ENCODE results near the gene FOXC2.

Gene FOXC2

DNA sequence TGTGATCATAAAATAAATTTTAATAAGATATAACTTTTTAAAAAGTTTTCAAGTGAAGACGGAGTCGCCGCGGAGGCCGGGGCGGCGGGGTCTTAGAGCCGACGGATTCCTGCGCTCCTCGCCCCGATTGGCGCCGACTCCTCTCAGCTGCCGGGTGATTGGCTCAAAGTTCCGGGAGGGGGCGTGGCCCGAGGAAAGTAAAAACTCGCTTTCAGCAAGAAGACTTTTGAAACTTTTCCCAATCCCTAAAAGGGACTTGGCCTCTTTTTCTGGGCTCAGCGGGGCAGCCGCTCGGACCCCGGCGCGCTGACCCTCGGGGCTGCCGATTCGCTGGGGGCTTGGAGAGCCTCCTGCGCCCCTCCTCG lies at the start of gene FOXC2:
TSS of gene FOXC2 (plus strand) at position 229 of the 365 bp plus-strand sequence. CDS start 507 bp downstream, outside the sequence.
- Histone ChIP-seq H3K36me3 (ENCODE audit: insufficient read depth, low read depth, low read length) (no peaks in the 10 kb centered on the region), H3K27me3 (ENCODE audit: insufficient read depth, low read length) (peaks cover 98% of the 10 kb centered on the region), H3K27ac (ENCODE audit: low read length) (no peak within 1 kb of the TSS), H3K9me3 (ENCODE audit: insufficient read depth, low read depth, low read length) (no peaks in the 10 kb centered on the region; the same call in 1 of the 2 replicates), H3K4me1 (ENCODE audit: insufficient read depth, low read length) (peaks cover 9% of the 10 kb centered on the region; the same call in 1 of the 2 replicates), H3K9ac (ENCODE audit: low read depth, low read length) (no peak within 1 kb of the TSS), H3K4me3 (ENCODE audit: low read length) (peak within 1 kb of the TSS; percentile 54; the same call in 1 of the 2 replicates)

DNA sequence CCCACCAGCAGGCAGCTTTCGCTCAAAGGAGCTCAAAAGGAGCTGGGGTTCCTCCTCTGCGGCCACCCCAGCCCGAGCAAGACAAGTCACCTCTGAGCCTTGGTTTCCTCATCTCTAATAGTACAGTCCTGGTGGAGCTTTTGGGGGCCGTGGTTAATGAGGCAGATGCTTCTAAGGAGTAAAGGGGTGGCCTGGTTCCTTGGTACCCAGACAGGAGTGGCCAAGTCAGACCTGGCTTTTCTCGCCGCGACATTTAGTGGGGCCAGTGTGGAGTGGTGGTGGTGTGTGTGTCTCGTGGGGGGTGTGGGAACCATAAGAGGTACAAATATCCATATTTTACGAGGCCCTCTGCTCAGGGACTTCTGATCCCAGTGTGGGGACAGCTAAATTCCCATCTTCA lies 49.6 kb upstream of the FOXC2 start:
- Histone ChIP-seq H3K36me3 (ENCODE audit: insufficient read depth, low read depth, low read length) (no peaks in the 10 kb centered on the region), H3K27me3 (ENCODE audit: insufficient read depth, low read length) (peaks cover 98% of the 10 kb centered on the region), H3K9me3 (ENCODE audit: insufficient read depth, low read depth, low read length) (peaks cover 5% of the 10 kb centered on the region; the same call in 1 of the 2 replicates), H3K27ac (ENCODE audit: low read length) (no peak overlapping the region), H3K9ac (ENCODE audit: low read depth, low read length) (no peak overlapping the region), H3K4me1 (ENCODE audit: insufficient read depth, low read length) (peaks cover 6% of the 10 kb centered on the region; the same call in 1 of the 2 replicates), H3K4me3 (ENCODE audit: low read length) (no peak overlapping the region)

DNA sequence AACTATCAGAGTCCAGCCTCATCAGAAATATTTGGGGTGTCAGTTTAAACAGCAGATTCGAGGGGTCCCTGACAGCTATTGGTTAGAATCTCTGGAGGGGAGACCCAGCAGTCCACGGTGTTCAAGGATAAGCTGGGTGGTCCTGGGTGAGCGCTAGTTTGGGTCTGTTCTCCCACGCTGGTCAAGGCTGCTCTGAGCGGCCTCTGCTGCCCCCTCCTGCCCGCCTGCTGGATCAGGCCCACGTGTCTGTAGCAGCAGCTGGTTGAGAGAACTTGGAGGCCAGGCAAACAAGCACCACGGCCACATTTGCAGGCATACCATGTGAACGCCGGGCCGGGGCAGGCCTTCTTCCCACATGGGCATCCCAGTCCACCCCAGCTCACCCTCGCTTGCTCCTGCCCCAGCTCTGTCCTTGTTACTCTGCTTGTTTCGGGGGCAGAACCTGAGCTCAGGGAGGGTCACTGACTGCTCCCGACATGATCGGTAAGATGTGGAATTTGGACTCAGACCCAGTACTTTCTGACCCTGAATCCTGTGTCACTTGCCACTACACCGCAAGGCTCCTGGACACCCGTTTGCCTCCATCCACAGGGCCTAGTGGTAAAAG lies 48.9 kb upstream of the FOXC2 start:
- Histone ChIP-seq H3K9me3 (ENCODE audit: insufficient read depth, low read depth, low read length) (peaks cover 4% of the 10 kb centered on the region; the same call in 1 of the 2 replicates), H3K4me1 (ENCODE audit: insufficient read depth, low read length) (peaks cover 6% of the 10 kb centered on the region; the same call in 1 of the 2 replicates), H3K9ac (ENCODE audit: low read depth, low read length) (no peak overlapping the region), H3K27ac (ENCODE audit: low read length) (no peak overlapping the region), H3K27me3 (ENCODE audit: insufficient read depth, low read length) (peaks cover 91% of the 10 kb centered on the region), H3K4me3 (ENCODE audit: low read length) (no peak overlapping the region), H3K36me3 (ENCODE audit: insufficient read depth, low read depth, low read length) (no peaks in the 10 kb centered on the region)

DNA sequence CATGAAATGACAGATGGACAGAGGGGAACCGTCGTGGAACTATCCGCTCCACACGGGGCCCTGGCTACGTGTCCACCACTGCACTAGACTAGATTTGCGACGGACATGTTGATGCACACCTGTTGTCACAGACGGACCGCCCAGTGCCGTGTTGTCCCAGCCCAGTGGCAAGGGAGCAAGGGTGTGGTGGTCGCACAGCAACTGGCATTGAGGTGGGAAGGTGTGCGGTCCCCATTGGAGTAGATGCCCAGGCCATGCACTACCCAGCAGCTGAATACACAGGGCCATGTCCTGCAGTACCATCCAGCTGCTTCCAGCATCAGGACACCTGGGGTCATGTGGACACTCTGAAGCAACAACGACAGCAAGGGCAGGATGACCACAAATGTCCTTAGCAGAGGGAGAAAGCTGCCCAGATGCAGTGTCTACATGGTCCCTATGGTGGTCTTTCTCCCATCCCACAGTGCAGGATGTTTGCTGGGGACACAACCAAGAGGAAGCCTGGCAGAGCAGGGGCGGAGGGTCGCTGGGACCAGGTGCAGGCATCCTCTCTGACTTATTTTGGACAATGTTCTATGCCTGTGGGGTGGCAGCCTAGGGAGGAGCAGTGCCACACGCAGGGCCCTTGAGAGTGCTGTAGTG lies 47.5 kb upstream of the FOXC2 start:
- H3K4me3 ChIP-seq (ENCODE audit: low read length), result no peak overlapping the region
- H3K4me1 ChIP-seq (ENCODE audit: insufficient read depth, low read length), result peaks cover 6% of the 10 kb centered on the region; the same call in 1 of the 2 replicates
- peaks cover 77% of the 10 kb centered on the region for H3K27me3 ChIP-seq (ENCODE audit: insufficient read depth, low read length)
- H3K36me3 ChIP-seq (ENCODE audit: insufficient read depth, low read depth, low read length), result no peaks in the 10 kb centered on the region
- H3K9ac ChIP-seq (ENCODE audit: low read depth, low read length), result no peak overlapping the region
- no peak overlapping the region for H3K27ac ChIP-seq (ENCODE audit: low read length)
- no peaks in the 10 kb centered on the region; the same call in 1 of the 2 replicates for H3K9me3 ChIP-seq (ENCODE audit: insufficient read depth, low read depth, low read length)

GRCh38 chr16:86519649-86520316 lies 46.8 kb upstream of the FOXC2 start:
- H3K4me3 ChIP-seq (ENCODE audit: low read length), result no peak overlapping the region
- H3K36me3 ChIP-seq (ENCODE audit: insufficient read depth, low read depth, low read length), result no peaks in the 10 kb centered on the region
- H3K9ac ChIP-seq (ENCODE audit: low read depth, low read length), result no peak overlapping the region
- H3K4me1 ChIP-seq (ENCODE audit: insufficient read depth, low read length), result peaks cover 6% of the 10 kb centered on the region; the same call in 1 of the 2 replicates
- H3K9me3 ChIP-seq (ENCODE audit: insufficient read depth, low read depth, low read length), result no peaks in the 10 kb centered on the region; the same call in 1 of the 2 replicates
- H3K27me3 ChIP-seq (ENCODE audit: insufficient read depth, low read length), result peaks cover 71% of the 10 kb centered on the region
- no peak overlapping the region for H3K27ac ChIP-seq (ENCODE audit: low read length)

DNA sequence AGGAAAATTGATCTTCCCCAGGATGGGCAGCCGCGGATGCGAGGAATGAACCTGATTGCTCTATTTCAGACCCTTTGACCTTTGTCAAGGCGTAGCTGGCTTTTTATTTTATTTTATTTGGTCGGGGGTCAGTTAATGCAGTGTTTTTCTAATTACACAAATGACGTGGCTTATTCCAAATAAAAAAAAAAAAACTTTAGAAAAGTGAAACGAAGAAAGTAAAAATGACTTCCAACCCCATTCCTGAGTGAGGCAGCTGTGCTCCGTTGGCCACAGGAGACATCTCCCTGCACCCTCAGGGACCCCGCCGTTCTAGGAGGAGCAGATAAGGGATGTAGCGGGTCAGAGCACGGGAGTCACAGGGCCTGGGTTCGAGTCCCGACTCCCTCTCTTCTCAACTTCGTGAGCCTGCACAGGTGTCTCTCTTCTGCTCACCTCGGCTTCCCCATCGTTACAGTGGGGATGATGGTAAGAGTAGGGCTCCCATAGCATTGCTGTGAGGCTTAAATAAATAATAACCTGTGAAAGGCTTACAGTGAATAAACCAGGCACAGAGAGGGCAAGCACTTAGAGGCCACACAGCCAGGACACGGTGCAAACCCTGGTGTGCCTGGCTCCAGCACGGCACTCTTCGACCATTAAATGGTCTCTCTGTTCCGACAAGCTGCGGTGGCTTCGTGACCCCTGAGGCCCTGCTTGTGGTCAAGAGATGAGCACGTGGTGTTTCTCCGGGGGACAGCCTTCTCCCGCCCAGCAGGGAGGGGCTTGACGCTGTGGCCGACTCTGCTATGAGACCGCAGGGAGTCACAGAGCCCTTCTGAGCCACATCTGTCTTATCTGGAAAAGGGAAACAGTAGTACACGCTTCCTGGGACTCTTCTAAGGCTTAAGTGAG lies 46.1 kb upstream of the FOXC2 start:
- Histone ChIP-seq H3K9me3 (ENCODE audit: insufficient read depth, low read depth, low read length) (no peaks in the 10 kb centered on the region; the same call in 1 of the 2 replicates), H3K36me3 (ENCODE audit: insufficient read depth, low read depth, low read length) (no peaks in the 10 kb centered on the region), H3K4me3 (ENCODE audit: low read length) (no peak overlapping the region), H3K9ac (ENCODE audit: low read depth, low read length) (no peak overlapping the region), H3K27me3 (ENCODE audit: insufficient read depth, low read length) (peaks cover 63% of the 10 kb centered on the region), H3K27ac (ENCODE audit: low read length) (no peak overlapping the region), H3K4me1 (ENCODE audit: insufficient read depth, low read length) (peaks cover 6% of the 10 kb centered on the region; the same call in 1 of the 2 replicates)

DNA sequence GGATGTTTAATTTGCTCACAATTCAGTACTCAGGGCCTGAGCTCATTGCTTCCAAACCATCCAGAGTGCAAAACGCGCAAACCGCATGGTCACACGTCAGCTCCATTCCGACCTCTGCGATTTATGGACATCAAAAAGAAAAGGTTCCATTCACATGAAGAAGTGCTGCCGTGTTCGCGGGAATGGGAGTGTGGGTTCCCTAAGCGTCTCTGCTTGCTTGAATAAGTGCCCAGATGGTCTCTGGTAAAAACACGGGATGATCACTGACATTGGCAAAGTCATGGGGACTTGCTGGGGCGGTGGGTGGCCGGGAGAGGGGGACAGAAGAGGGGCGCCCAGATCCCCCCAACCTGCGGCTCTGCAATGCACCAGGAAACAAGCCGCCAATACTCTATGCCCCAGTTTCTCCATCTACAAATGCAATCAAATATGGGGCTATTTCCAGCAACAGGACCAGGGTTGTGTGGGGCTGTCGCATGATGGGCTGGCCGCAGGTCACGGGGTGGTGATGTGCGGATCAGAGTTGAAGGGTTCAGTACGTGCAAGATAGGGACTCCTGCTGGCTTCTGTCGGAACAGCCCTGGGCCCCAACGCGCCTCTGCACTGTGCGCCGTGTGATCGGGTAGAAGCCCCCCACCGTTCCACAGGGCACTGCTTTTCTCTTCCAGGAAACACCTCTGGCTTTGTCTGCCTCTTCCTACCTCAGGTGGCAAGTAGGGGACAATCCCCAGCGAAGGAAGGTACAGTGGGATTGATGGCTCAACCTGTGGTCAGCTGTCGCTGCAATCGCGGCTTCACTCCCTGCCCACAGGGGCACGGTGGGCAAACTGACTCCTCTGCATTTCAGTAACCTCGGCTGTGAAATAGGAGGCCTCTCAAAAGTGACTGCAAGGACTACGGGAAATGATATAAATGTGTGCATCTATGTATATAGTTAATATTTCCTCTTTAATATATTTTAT lies 45.1 kb upstream of the FOXC2 start:
- Histone ChIP-seq H3K27me3 (ENCODE audit: insufficient read depth, low read length) (peaks cover 53% of the 10 kb centered on the region), H3K36me3 (ENCODE audit: insufficient read depth, low read depth, low read length) (no peaks in the 10 kb centered on the region), H3K4me1 (ENCODE audit: insufficient read depth, low read length) (no peaks in the 10 kb centered on the region), H3K27ac (ENCODE audit: low read length) (no peak overlapping the region), H3K9ac (ENCODE audit: low read depth, low read length) (no peak overlapping the region), H3K4me3 (ENCODE audit: low read length) (no peak overlapping the region), H3K9me3 (ENCODE audit: insufficient read depth, low read depth, low read length) (no peaks in the 10 kb centered on the region)

- H3K27me3 ChIP-seq (ENCODE audit: insufficient read depth, low read length), result peaks cover 42% of the 10 kb centered on the region
Observed at GRCh38 chr16:86522634-86523033, 44.0 kb upstream of the FOXC2 start.

GRCh38 chr16:86523166-86523740 lies 43.4 kb upstream of the FOXC2 start:
- Histone ChIP-seq H3K36me3 (ENCODE audit: insufficient read depth, low read depth, low read length) (no peaks in the 10 kb centered on the region), H3K9me3 (ENCODE audit: insufficient read depth, low read depth, low read length) (no peaks in the 10 kb centered on the region), H3K9ac (ENCODE audit: low read depth, low read length) (no peak overlapping the region), H3K4me3 (ENCODE audit: low read length) (no peak overlapping the region), H3K27me3 (ENCODE audit: insufficient read depth, low read length) (peaks cover 36% of the 10 kb centered on the region), H3K27ac (ENCODE audit: low read length) (no peak overlapping the region), H3K4me1 (ENCODE audit: insufficient read depth, low read length) (no peaks in the 10 kb centered on the region)

More at GRCh38 chr16:86522634-86523033, 44.0 kb upstream of the FOXC2 start:
- no peaks in the 10 kb centered on the region for H3K36me3 ChIP-seq (ENCODE audit: insufficient read depth, low read depth, low read length)
- H3K9me3 ChIP-seq (ENCODE audit: insufficient read depth, low read depth, low read length), result no peaks in the 10 kb centered on the region
- H3K9ac ChIP-seq (ENCODE audit: low read depth, low read length), result no peak overlapping the region
- H3K4me1 ChIP-seq (ENCODE audit: insufficient read depth, low read length), result no peaks in the 10 kb centered on the region
- H3K27ac ChIP-seq (ENCODE audit: low read length), result no peak overlapping the region
- H3K4me3 ChIP-seq (ENCODE audit: low read length), result no peak overlapping the region

GRCh38 chr16:86524029-86524428 lies 42.6 kb upstream of the FOXC2 start:
- Histone ChIP-seq H3K27me3 (ENCODE audit: insufficient read depth, low read length) (peaks cover 28% of the 10 kb centered on the region), H3K4me1 (ENCODE audit: insufficient read depth, low read length) (no peaks in the 10 kb centered on the region), H3K9me3 (ENCODE audit: insufficient read depth, low read depth, low read length) (no peaks in the 10 kb centered on the region), H3K4me3 (ENCODE audit: low read length) (no peak overlapping the region), H3K27ac (ENCODE audit: low read length) (no peak overlapping the region), H3K9ac (ENCODE audit: low read depth, low read length) (no peak overlapping the region), H3K36me3 (ENCODE audit: insufficient read depth, low read depth, low read length) (no peaks in the 10 kb centered on the region)

All from iPS-20b (cell line).